GM19043 (cell line): ENCODE data around the gene SHC3.

Experiments used
- ATAC-seq: cut with Tn5 transposase; IDR thresholded peaks from one replicate; pipeline ENCODE4 v1.9.1; 2021; ENCODE audit warnings: low read depth; ENCODE audit not compliant: unreplicated experiment

SHC3 gene

GRCh38 chr9:88971131-88971960 is 207.3 kb downstream of the SHC3 start:
- no peak for ATAC-seq

DNA sequence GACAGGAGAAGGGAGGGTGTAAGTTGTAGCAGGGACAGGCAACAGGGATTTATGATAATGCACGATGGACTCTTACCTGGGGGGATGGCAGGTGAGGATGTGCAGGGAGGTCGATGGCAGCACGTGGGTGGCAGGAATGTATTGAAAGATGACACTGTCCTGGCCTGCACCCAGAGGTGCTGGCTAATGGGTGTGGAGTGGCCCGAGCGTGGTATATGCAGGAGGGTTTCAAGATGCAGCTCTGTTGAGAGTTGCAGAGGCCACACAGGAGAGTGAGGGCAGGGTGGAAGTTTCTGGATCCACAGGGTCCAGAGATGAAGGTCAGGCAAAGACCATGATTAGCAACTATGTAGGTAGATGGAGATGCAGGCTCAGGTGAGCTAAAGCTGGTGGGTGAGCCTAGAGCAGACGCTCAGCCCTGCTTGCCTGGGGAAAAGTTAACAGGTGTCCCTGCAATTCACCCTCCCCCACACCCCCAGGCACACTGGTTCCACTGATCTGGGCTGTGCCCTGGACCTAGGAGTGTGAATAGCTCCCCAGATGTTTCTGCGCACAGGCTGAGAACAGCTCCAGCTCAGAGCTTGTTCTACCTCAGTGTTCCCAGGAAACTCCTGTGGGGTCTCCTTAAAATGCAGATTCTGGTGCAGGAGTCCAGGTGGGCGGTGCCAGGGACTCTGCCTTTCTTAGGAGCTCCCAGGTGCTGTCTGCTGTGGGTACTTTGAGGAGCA is 208.8 kb downstream of the SHC3 start:
- ATAC-seq = no peak

DNA sequence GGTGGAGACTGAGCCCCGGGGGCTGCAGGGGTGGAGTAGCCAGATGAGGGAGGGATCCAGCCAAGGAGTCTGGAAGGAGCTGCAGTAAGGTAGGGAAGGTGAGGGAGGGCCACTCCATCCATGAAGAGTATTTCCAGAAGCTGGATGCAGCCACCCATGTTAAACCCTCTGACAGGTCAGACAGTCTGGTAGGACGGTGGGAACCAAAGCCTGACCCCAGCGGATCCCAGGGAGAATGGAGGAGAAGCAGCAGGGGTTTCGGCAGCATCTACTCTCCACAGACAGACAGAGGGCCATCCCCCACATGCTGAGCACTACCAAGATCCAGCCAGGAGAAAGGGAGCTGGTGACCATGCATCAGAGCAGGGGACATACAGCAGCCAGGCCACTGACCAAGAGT is 209.8 kb downstream of the SHC3 start:
- no peak for ATAC-seq

DNA sequence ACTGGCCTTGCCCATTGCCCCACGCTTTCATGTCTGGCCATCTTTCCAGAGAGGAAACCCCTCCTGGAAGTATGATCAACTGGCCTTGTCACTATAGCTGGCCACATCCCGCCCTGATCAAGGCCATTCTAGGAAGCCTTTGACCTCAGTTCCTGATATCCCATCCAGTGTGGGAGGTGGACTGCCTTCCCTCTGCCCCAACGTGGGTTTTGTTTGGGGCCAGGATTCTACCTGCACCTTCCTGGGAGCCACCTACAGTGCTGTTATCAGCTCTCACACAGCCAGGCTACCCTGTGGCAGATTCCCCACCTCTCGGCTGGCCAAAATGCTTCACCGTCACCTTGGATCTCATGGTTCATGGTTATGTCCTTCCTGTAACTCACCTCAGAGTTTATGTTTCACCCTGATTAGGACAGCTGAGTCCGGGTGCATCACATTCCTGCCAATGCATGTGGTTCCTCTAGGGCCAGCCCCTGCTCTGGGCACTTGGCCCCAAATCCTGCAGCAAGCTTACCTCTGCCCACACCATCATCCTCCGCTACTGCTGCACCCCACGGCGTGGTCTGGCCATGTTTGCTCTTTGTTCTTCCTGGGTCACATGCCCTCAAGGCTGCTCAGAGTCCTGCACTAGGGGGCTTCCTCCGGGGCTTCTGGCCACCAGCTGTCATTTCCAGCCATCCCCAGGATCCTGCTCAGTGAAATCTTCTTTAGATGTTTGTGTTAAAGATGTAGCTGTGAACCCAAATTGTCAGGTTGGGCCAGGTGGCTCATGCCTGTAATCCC is 211.5 kb downstream of the SHC3 start:
- ATAC-seq = no peak

DNA sequence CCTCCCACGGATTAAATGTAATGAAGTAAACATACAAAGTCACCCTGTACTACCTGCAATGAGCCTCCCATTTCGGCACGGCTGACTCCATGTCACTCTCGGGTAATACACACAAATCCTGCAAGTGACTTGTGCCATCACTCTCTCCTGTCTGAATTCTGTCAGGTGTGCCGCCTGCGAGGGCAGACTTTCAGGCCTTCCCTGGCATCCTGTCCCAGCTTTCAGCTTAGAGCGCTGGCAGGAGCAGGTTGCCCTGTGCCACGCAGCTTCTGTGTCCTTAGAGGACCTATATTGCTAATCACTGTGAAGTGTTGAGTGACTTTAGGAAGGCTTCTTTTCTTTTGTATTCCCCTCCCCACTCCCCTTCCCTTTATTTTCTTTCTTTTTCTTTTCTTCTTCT is 213.1 kb downstream of the SHC3 start:
- no peak for ATAC-seq

GRCh38 chr9:88960632-88961031 is 218.0 kb downstream of the SHC3 start:
- no peak for ATAC-seq

GRCh38 chr9:88959727-88960469 is 218.7 kb downstream of the SHC3 start:
- ATAC-seq = no peak

- no peak for ATAC-seq
Observed at GRCh38 chr9:88957526-88957925, 221.1 kb downstream of the SHC3 start.
